Measurements from ENCODE around the gene SAMSN1.
"Not testable (repeated sequence)": the region's sequence is repeated elsewhere in the genome, so short reads cannot be mapped to it uniquely, and the experiment has no call there.

DNA sequence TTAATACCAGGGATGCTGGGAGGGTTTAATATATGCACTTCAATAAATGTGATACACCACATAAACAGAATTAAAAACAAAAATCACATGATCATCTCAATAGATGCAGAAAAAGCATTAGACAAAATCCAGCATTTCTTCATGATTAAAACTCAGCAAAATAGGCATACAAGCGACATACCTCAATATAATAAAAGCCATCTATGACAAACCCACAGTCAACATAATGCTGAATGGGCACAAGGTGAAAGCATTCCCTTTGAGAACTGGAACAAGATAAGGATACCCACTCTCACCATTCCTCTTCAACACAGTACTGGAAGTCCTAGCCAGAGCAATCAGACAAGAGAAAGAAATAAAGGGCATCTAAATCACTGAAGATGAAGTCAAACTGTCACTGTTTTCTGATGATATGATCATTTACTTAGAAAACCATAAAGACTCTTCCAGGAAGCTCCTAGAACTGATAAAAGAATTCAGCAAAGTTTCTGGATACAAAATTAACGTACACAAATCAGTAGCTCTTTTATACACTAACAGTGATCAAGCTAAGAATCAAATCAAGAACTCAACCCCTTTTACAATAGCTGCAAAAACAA, 39.2 kb downstream of the SAMSN1 start:
- TF ChIP-seq, protein P1, sequence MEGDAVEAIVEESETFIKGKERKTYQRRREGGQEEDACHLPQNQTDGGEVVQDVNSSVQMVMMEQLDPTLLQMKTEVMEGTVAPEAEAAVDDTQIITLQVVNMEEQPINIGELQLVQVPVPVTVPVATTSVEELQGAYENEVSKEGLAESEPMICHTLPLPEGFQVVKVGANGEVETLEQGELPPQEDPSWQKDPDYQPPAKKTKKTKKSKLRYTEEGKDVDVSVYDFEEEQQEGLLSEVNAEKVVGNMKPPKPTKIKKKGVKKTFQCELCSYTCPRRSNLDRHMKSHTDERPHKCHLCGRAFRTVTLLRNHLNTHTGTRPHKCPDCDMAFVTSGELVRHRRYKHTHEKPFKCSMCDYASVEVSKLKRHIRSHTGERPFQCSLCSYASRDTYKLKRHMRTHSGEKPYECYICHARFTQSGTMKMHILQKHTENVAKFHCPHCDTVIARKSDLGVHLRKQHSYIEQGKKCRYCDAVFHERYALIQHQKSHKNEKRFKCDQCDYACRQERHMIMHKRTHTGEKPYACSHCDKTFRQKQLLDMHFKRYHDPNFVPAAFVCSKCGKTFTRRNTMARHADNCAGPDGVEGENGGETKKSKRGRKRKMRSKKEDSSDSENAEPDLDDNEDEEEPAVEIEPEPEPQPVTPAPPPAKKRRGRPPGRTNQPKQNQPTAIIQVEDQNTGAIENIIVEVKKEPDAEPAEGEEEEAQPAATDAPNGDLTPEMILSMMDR (IDR thresholded peaks at IDR 0.05) = not testable (repeated sequence)
- not testable (repeated sequence) for TF ChIP-seq POLR2A, POLR2AphosphoS5, EP300 (IDR thresholded peaks at IDR 0.05)

Measured in suprapubic skin (tissue), 4 donors.